ENCODE measurements around the gene MYD88.

Gene MYD88

DNA sequence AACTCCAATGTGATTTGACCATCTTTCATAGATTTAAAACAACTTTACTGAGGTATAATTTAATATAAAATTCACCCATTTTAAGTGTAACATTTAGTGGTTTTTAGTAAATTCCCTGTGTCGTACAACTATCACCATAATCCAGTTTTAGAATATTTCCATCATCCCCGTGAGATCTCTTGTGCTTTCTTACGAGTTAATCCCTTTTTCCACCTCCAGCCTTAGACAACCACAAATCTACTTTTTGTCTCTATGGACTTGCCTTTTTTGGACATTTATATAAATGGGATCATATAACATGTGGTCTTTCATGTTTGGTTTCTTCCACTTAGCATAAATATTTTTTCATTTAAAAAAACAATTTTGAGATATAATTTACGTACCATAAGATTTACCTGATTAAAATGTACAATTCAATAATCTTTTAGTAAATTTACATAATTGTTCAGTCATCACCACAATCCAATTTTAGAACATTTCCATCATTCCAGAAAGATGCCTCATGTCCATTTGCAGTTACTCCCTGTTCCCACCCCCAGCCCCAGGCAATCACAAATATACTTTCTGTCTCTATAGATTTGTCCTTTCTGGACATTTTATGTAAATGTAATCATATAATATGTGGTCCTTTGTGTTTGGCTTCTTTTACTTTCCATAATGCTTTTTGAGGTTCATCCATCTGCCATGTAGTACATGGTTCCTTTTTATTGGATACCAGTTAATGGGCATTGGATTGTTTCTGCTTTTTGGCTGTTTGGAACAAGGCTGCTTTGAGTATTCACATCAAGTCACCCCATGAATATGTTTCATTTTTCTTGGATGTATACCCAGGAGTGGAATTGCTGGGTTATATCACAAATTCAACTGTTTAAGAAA lies 29.9 kb downstream of the MYD88 start:
- DNase-seq: no peak

DNA sequence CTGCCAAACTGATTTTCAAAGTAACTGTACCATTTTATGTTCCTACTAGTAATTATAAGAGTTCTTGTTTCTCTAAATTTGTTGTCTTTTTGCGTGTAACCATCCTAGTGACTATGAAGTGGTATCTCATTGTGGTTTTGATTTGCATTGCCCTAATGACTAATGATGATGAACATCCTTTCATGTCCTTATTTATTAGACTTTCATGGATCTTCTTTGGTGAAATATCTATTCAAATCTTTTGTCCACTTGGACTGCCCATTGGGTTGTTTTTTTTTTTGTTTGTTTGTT lies 30.5 kb downstream of the MYD88 start:
- no peak for DNase-seq

DNA sequence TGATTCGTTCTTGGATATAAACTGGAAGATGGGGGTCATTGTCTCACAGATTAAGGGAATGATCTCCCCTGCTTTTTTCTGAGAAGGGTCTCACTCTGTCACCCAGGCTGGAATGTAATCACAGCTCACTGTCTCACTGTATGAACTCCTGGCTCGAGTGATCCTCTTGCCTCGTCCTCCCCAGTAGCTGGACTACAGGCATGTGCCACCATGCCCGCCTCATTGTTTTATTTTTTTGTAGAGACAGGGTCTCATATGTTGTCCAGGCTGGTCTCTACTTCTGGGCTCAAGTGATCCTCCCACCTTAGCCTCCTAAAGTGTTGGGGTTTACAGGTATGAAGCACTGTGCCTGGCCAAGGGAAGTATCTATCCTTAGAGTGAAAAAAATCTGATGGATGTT lies 32.3 kb downstream of the MYD88 start:
- DNase-seq: no peak

DNA sequence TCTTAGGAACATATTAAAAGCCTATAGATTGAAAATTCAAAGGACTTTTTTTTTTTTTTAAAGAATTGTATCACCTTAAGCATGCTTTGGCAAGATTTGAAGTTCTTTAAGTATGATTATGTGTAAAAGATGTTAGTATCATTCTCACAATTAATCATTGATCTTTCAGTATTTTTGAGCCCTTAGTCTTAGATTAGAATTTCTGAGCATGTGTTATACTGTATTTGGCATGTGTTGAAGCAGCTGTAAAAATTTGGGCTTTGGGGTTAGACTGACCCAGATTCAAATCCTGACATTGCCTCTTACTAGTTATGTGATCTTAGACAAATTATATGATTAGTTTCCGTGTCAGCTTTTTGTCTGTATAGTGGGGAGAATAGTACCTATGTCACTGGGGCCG lies 33.2 kb downstream of the MYD88 start:
- no peak for DNase-seq

DNA sequence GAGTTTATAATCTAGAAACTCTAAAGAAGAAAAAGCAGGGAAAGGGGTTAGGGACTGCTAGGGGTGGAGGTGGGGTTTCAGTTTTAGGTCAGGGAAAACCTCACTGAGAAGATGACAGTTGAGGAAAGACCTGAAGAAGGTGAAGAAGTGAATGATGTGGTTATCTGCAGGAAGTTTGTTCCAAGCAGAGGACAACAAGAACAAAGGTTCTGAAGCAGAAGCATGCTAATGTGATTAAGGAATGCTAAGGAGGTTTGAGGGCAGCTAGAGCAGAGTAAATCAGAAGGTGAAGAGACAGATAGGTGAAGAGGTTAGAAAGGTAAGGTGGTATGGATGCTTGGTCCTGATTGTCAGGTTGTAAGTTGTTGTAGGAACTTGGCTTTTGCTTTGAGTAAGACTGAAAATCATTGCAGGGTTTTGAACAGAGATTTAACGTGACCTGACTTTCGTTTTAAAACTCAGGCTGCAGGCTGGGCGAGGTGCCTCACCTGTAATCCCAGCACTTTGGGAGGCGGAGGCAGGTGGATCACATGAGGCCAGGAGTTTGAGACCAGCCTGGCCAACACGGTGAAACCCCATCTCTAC lies 35.5 kb downstream of the MYD88 start:
- no peak for DNase-seq

DNA sequence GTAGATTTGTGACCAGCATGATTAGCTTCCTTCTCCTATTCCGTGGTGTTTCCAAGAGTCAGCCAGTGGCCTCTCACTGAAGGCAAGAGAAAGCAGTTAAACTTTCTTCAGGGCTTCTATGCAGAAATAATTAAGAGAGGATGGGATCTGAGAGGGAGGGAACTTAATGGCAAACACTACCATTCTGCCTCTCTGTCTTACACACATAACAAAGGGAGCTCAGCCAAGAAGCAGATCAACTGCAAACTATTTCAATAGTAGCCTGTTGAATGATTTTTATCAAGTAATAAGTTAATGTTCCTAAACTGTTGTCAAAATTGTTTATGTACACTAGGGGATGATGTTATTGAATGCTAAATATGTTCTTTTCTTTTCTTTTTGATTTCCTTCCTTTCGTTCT lies 38.7 kb downstream of the MYD88 start:
- no peak for DNase-seq

DNA sequence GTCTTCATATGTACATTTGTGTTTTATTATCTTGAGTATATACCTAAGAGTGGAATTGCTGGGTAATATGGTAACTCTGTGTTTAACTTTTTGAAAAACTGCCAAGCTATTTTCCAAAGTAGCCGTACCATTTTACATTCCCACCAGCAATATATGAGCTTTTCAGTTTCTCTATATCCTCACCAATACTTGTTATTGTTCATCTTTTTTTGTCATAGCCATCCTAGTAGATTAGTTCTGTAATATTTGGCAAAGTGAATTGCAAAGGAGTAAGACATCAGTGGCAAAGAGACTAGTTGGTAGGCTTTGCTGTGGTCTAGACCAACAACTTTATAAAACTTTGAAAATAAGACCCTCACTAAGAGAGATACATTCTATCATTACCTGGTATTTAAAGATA lies 48.3 kb downstream of the MYD88 start:
- no peak for DNase-seq

DNA sequence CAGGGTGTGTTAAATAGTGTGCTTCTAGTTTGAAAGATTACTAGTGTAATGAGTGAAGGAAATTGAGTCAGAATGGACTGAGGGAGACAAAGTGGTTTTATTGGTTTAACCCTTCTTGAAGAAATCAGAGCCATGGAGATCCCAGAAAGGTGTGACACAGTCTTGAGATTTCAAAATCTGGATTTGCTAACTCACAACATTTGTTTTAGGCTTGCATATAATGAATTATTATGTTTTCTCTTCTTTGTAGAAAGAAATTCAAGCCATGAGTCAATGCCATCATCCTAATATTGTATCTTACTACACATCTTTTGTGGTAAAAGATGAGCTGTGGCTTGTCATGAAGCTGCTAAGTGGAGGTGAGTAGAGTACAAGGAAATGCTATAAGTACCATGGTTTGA lies 52.0 kb downstream of the MYD88 start:
- no peak for DNase-seq

All from GF-D8 (cell line).